ENCODE results near the gene ZNF740. TPM values are rescaled to one million over a fixed set of nuclear protein-coding genes. Genes with fewer than 3 reads are reported as not detected.

Gene ZNF740
- total and polyA plus RNA-seq, 2 of the 4 experiments (the other 2 are of a cell fraction) = 13.1 to 14.0 TPM

- ChIA-PET CTCF (no interaction called here), POLR2A (ENCODE audit: unreplicated experiment) (no interaction called here)
- Histone ChIP-seq H2BK120ac (ENCODE audit: low read depth, low read length) (no peak overlapping the region), H2AK5ac (ENCODE audit: low read depth, low read length) (no peak overlapping the region), H2AFZ (replicated peaks; ENCODE audit: low read length, poor library complexity) (no peak overlapping the region), H4K20me1 (ENCODE audit: insufficient read depth, low read length) (no peaks in the 10 kb centered on the region), H2AK9ac (replicated peaks; ENCODE audit: low read depth, low read length, poor library complexity) (no peak overlapping the region), H3K27me3 (ENCODE audit: control insufficient read depth, insufficient read depth, low read length) (no peaks in the 10 kb centered on the region), H3K27ac (ENCODE audit: insufficient read depth, low read length) (no peak overlapping the region), H3K79me1 (ENCODE audit: low read depth in 1 of 2, low read length in 2 of 2) (peaks cover 0 to 10% of the 10 kb centered on the region in 2 experiments; a peak in 1 of 4 replicates), H4K5ac (ENCODE audit: low read depth, low read length) (no peak overlapping the region), H2BK20ac (ENCODE audit: low read depth, low read length) (no peak overlapping the region), H3K9me3 (ENCODE audit: control insufficient read depth, insufficient read depth, low read length) (no peaks in the 10 kb centered on the region), H4K8ac (ENCODE audit: low read depth in 2 of 2, low read length in 2 of 2) (no peak overlapping the region), H3K56ac (ENCODE audit: extremely low read depth, insufficient read depth, low read length) (no peak overlapping the region), H3K4me2 (ENCODE audit: low read depth, low read length) (no peak overlapping the region), H3K4me1 (ENCODE audit: control insufficient read depth, insufficient read depth, low read length) (no peaks in the 10 kb centered on the region; the same call in 1 of the 2 replicates), H2BK15ac (ENCODE audit: low read depth, low read length) (no peak overlapping the region), H3K9me1 (ENCODE audit: insufficient read depth, low read length) (peaks cover 14% of the 10 kb centered on the region), H3K23ac (ENCODE audit: low read depth, low read length) (no peak overlapping the region), H3K36me3 (ENCODE audit: control insufficient read depth, insufficient read depth, low read length) (peaks cover 17% of the 10 kb centered on the region), H4K91ac (ENCODE audit: insufficient read depth, low read depth, low read length) (no peak overlapping the region), H3K9ac (ENCODE audit: low read depth, low read length) (no peak overlapping the region), H3K4me3 (ENCODE audit: insufficient read depth, low read depth, low read length) (no peak overlapping the region), H2BK5ac (ENCODE audit: low read depth, low read length, poor library complexity, severe bottlenecking) (no peak overlapping the region), H3K18ac (ENCODE audit: low read depth, low read length) (no peak overlapping the region), H3K14ac (replicated peaks; ENCODE audit: low read depth, low read length) (no peak overlapping the region), H3K4ac (ENCODE audit: low read depth, low read length) (no peak overlapping the region)
- dilution Hi-C loops (cut with HindIII; ENCODE audit: low sequenced_read_pairs, unreplicated experiment) (no loop called here), in situ Hi-C loops (cut with MboI; ENCODE audit: low sequenced_read_pairs) (no loop called here), intact Hi-C loops (cut with micrococcal nuclease) (no loop called here)
- no TSS peak for BruUV-seq (replicated peaks)
- TF ChIP-seq FOS (IDR thresholded peaks at IDR 0.05; ENCODE audit: low read depth, low read length) = no peak
- TF ChIP-seq MAZ (IDR thresholded peaks at IDR 0.05; ENCODE audit: borderline replicate concordance, low read depth, low read length) = no peak
- TF ChIP-seq ELK1 (IDR thresholded peaks at IDR 0.05; ENCODE audit: borderline replicate concordance, low read depth, low read length) = no peak
- no peak for TF ChIP-seq CTCF (conservative IDR thresholded peaks at IDR 0.05; ENCODE audit: low read depth, low read length)
- DNase-seq (no peak), ATAC-seq (ENCODE audit: low read depth) (no peak)
- WGBS, 2 experiments (ENCODE audit: extremely low coverage in 2 of 2, insufficient read length in 1 of 2) = 86% methylated on average over 8 of the region's 14 CpGs; no CpG with 5 or more reads in 1 of the 2 experiments
These were observed 12.1 kb downstream of the ZNF740 start for GRCh38 chr12:53192531-53193021.
